Stimulated activated naive CD8-positive, alpha-beta T cell treated with anti-CD3 and anti-CD28 coated beads, Interleukin-15, amount 100 ng/mL, for 72 hours (primary cell): Measurements from ENCODE around the gene OGFR.

Experiments
- ATAC-seq: fragments of 150-1000 bp; cut with Tn5 transposase; 2 replicates; pipeline ENCODE4 v1.10.0; 2021; ENCODE audit warnings: mild to moderate bottlenecking, moderate library complexity
- DNase-seq, 2 donors: peaks; one replicate each; pipeline ENCODE4 v3.0.0; 2021 to 2022
- H3K27ac Mint-ChIP-seq, 2 donors: one replicate each; pipeline ENCODE4 v1.8.0; 2022; ENCODE audit warnings: mild to moderate bottlenecking in 2 of 2, mixed read lengths in 2 of 2, moderate library complexity in 2 of 2
- H3K27me3 Mint-ChIP-seq: one replicate; pipeline ENCODE4 v1.8.0; 2022; ENCODE audit warnings: mixed read lengths
- H3K4me1 Mint-ChIP-seq: one replicate; pipeline ENCODE4 v1.8.0; 2022; ENCODE audit warnings: mild to moderate bottlenecking, mixed read lengths
- H3K4me3 Mint-ChIP-seq, 2 donors: one replicate each; pipeline ENCODE4 v1.8.0; 2022; ENCODE audit warnings: mild to moderate bottlenecking in 2 of 2, mixed read lengths in 2 of 2, moderate library complexity in 1 of 2
- H3K9me3 Mint-ChIP-seq, 2 donors: one replicate each; pipeline ENCODE4 v1.8.0; 2022; ENCODE audit warnings: mixed read lengths in 2 of 2

OGFR gene

DNA sequence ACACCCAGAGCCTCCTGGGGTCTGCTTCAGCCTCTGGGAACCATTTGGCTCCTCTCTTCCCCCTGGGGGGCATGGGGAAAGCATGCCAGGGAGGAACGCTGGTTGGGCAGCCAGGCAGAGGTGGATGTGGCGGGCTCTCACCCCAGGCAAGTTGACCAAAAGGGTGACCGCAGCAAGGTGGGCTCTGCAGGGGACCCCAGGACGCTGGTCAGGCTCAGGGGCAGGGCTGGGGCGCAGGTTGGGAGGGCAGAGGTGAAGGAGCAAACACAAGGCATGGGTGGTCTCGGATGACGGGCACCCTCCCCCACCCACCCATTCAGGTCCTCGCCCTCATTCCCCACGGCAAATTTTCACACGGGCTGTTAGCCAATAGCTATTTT is 38.6 kb upstream of the OGFR start:
- Mint-ChIP-seq H3K27ac (no peak overlapping the region), H3K27me3 (no peaks in the 10 kb centered on the region), H3K9me3 (no peaks in the 10 kb centered on the region), H3K4me1 (peaks cover 36% of the 10 kb centered on the region), H3K4me3 (no peak overlapping the region)
- ATAC-seq (no peak), DNase-seq (no peak)

DNA sequence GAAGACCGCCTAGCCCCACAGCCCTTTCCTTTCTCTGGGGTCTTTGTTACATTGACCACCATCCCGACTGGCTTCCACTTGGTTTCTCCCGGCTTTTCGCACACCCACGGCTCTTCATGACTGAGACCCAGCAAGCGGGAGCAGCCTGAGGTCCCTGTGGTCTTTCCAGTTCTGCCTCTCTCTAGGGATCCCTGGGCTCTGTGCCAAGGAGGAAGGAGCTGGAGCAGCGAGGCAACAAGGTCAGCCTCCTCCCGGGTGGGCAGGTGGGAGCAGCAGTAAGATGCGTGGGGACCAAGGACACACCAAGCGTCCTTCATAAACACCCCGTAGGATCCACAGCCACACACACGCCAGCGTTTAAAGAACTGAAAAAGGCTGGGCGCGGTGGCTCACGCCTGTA is 37.9 kb upstream of the OGFR start:
- Mint-ChIP-seq H3K4me1 (peaks cover 43% of the 10 kb centered on the region), H3K27ac (no peak overlapping the region), H3K4me3 (no peak overlapping the region), H3K9me3 (no peaks in the 10 kb centered on the region), H3K27me3 (no peaks in the 10 kb centered on the region)
- DNase-seq, result no peak
- ATAC-seq, result no peak

DNA sequence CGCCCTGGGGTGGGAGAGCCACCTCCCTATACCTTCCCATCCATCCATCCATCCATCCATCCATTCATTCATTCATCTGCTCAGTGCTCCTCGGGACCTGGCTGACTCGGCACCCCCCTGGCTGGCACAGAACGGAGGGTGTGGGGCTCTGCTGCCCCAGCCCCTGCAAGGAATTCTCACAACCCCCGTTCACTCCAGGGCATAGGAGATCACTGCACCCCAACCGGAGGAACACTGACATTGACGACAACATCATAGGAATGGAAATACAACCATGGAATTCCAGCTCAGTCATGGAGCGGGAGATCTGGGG is 36.4 kb upstream of the OGFR start:
- H3K4me1 Mint-ChIP-seq, result peaks cover 56% of the 10 kb centered on the region
- no peak overlapping the region for H3K4me3 Mint-ChIP-seq
- ATAC-seq (no peak), DNase-seq (no peak)
- no peaks in the 10 kb centered on the region for H3K9me3 Mint-ChIP-seq
- H3K27me3 Mint-ChIP-seq, result no peaks in the 10 kb centered on the region
- peak overlapping the region in 1 of 2 donors; percentile 58 for H3K27ac Mint-ChIP-seq

DNA sequence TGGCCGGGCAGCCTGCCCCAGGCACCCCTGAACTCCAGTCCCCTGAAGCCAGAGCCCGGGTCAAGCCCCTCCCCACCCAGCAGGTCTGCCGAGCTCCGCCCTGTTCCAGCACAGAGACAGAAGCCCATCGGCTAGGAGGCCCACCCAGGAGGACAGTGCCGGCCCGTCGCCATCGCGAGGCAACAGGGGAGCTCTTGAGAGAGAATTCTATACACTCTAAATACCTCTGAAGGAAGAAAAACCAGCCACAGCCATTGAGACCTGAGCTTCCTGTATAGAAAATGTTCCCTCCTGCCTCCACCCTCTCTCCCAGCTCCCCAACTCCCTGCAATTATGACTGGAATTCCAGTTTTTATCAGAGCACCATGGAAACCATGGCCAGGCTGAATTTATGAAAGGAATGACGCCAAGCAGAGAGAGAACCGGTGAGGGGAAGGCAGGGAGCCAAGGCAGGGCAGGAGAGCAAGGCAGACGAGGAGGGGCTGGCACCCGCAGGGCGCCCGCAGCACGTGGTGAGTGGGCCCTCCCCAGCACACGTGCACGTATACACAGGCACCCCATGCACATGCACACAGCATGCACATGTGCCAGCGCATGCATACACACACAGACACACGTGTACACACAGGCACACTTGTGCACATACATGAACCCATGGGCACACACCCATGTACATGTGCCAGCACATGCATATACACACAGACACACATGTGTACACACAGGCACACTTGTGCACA is 35.9 kb upstream of the OGFR start:
- Mint-ChIP-seq H3K9me3 (no peaks in the 10 kb centered on the region), H3K27ac (no peak overlapping the region), H3K4me3 (no peak overlapping the region), H3K27me3 (no peaks in the 10 kb centered on the region), H3K4me1 (peaks cover 61% of the 10 kb centered on the region)
- ATAC-seq (no peak), DNase-seq (no peak)

DNA sequence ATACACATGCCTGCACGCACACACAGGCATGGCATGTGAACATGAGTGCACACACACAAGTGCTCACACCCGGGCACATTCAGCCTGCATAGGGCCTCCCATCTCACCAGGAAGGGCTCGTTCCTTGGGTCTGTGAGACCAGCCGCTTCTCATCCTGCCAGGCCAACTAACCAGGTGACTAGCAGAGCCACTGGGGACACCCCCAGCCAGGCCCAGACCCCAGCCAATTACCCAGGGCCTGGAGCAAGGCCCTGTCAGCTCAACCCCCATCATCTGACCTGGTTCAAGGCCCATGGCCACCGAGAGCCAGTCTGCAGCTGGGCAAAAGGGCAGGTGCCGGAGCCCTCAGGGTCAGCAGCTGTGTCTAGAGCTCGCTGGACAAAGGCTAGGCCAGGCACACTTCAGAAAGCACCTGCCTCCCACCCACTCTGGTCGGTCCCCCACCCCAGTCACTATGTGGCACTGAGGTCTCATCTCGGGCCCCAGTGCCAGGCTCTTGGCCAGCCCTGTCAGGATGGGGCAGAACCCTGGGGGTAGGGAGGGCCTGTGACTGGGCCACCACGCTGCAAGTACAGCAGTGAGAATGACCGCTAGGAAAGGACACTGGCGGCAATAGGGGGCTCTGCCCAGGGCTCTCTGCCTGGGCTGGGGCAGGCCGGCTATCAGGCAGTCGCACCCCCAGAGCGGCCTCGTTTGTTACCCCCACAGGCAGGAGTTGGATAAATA is 35.1 kb upstream of the OGFR start:
- ATAC-seq (no peak), DNase-seq (no peak)
- H3K27me3 Mint-ChIP-seq, result no peaks in the 10 kb centered on the region
- no peak overlapping the region for H3K4me3 Mint-ChIP-seq
- H3K4me1 Mint-ChIP-seq, result peaks cover 69% of the 10 kb centered on the region
- H3K27ac Mint-ChIP-seq, result no peak overlapping the region
- no peaks in the 10 kb centered on the region for H3K9me3 Mint-ChIP-seq

DNA sequence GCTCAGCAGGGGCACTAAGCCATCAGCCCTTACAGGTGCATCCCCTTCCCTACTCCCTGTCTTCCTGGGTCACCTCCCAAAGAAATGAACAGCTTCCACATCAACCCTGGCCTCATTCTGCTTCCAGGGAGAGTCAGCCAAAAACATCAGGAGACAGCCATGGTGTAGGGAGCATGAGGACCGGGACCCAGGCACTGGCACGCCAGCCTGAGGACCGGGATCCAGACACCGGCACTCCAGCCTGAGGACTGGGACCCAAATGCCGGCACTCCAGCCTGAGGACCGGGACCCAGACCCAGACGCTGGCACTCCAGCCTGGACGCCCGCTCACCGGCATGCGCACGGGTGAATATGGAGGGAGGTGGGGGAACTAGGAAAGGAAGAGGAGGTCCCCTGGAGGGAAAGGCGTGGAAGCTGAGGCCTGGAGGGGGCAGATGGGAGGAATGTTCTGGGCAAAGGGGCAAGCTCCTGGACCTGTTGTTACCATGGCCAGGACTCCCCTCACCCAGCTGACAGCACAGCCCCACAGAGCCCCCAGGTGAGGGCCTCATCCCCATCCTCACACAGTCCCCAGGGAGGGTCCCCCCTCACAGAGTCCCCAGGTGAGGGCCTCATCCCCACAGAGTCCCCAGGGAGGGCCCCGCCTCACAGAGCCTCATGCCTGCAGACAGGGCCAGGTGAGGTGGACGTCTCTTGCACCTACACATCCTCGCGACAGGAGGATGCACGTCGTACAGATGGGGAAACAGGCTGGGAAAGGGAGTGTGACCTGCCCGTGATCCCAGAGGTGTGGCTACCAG is 34.3 kb upstream of the OGFR start:
- no peak for DNase-seq
- peaks cover 77% of the 10 kb centered on the region for H3K4me1 Mint-ChIP-seq
- no peaks in the 10 kb centered on the region for H3K9me3 Mint-ChIP-seq
- no peaks in the 10 kb centered on the region for H3K27me3 Mint-ChIP-seq
- no peak overlapping the region for H3K4me3 Mint-ChIP-seq
- ATAC-seq, result peak; percentile 51
- H3K27ac Mint-ChIP-seq, result no peak overlapping the region

DNA sequence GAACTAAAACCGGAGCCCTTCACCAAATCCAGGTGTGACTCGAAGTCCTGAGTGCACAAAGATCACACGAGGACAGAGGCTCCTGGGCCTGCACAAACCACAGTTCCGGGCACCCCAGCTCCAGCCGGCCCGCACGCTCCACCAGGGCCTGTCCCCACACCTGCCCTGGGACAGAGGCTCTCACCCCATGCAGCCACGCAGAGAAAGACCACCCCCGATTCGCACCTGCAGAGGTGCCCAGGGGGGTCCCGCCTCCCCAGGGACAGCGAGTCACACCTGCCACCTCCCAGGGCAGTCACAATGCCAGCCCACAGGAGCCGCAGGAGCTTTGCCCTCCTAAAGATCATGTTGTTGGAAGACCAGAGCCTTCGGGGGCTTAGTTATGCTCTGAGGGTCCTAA is 33.7 kb upstream of the OGFR start:
- Mint-ChIP-seq H3K4me3 (no peak overlapping the region), H3K27me3 (no peaks in the 10 kb centered on the region), H3K9me3 (no peaks in the 10 kb centered on the region), H3K4me1 (peaks cover 83% of the 10 kb centered on the region), H3K27ac (no peak overlapping the region)
- no peak for ATAC-seq
- DNase-seq, result no peak

DNA sequence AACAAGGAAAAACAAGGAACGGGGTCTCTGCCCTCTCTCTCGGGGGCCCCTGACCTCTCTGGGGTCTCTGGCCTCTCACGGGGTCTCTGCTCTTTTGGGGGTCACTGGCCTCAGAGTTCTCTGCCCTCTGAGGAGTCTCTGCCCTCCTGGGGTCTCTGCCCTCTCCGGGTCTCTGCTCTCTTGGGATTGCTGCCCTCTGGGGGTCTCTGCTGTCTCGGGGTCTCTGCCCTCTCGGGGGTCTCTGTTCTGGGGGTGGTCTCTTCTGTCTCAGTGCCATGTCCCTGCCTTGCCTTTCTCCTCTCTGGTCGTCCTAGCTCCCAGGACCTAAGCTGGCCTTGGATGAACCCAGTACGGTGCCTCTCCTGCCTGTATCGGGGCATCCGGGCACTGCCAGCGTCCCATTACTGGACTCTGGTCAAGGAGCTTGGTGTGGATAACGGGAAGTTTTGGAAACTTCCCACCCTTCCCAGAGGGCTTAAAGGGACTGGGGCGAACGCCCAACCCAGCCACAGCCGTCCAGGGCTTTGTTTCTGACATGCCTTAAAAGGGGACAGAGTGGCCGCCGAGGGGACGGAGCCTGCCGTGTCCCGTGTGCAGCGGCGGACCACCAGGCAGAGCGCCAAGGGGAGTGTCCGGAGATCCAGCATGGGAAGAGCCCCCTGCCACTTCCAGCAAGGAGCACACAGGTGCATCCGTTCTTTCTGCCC is 33.1 kb upstream of the OGFR start:
- no peak for ATAC-seq
- no peak overlapping the region for H3K27ac Mint-ChIP-seq
- H3K4me3 Mint-ChIP-seq, result no peak overlapping the region
- H3K9me3 Mint-ChIP-seq, result no peaks in the 10 kb centered on the region
- H3K27me3 Mint-ChIP-seq, result no peaks in the 10 kb centered on the region
- no peak for DNase-seq
- H3K4me1 Mint-ChIP-seq, result peaks cover 87% of the 10 kb centered on the region

DNA sequence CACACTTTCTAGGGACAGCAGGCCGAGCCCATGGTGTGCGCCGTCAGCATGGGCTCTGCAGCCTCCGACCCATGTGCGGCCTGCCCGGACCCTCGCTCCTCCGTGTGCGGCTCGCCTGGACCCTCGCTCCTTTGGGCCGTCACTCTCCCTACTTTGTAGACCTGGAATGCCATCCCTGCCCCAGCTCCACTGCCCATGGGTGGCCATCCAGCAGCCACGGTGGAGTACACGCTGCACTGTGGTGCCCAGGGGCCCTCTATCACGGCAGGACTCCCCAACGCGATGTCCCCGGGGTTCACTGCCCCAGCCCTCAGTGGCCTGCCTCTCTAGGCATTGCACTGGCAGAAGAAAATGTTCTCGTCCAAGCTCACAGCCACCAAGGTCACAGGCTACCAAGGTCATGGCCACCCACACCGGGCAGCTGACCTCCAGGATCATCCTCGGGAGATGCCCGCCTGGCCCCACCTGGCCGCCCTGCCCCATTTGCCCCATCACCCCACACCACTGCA is 32.5 kb upstream of the OGFR start:
- H3K4me3 Mint-ChIP-seq, result no peak overlapping the region
- H3K27ac Mint-ChIP-seq, result peak overlapping the region in 1 of 2 donors; percentile 79
- no peaks in the 10 kb centered on the region for H3K9me3 Mint-ChIP-seq
- H3K4me1 Mint-ChIP-seq, result peaks cover 87% of the 10 kb centered on the region
- H3K27me3 Mint-ChIP-seq, result no peaks in the 10 kb centered on the region
- no peak for DNase-seq
- no peak for ATAC-seq

DNA sequence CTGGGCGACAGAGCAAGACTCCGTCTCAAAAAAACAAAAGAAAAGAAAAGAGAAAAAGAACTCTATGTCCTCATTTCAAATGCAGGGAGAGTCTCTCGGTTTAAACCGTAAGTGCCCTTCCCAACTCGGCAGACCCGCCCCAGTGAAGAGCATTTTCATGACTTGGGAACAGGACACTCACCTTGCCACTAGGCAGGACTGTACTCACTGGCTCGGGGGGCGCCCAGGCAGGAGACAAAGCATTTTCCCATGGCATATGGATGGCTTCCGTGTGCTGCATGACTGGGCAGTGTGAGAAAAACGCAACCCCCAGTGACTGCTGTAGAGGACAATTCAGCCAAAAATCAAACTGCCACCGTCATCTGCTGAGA is 32.0 kb upstream of the OGFR start:
- peaks cover 87% of the 10 kb centered on the region for H3K4me1 Mint-ChIP-seq
- no peaks in the 10 kb centered on the region for H3K9me3 Mint-ChIP-seq
- H3K27me3 Mint-ChIP-seq, result no peaks in the 10 kb centered on the region
- peak overlapping the region in 1 of 2 donors; percentile 79 for H3K27ac Mint-ChIP-seq
- DNase-seq (no peak), ATAC-seq (no peak)
- H3K4me3 Mint-ChIP-seq, result no peak overlapping the region

DNA sequence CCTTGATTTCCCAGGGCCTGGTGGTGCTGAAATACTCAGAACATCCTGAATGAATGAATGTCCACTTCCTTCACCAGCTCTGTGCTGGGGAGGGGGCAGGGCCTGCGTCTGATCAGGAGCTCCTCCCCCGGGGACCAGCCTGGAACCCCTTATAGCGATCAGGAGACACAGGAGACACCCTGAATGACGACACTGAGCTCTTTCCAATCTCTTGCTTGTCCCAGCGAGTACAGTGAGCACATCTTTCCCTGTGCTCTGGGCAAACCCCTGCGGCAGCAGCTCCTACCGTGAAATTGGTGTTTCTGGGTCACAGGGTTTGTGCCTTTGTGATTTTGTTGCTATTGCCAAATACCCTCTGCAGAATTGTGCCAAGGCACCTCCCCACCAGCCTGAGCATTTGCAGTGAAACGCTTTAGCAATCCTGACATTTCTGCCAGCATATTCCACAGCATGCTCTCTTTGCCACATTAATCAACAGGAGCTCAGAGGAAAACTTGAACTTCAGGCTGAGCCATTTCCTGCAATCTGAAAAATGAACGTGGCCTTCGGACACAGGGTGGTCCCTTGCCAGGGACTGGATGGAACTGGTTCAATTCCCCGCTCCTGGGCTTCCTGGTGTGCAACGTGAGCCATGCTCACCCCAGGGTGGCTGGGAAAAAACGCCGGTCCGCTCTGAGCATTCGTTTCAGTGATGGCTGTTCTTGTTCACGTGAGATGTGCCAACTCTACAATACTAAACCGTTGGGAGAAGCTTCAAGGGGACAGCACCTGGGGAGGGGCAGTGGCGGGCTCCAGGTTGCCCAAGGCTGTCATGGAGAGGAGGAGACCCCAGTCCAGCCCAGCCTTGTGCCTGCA is 31.4 kb upstream of the OGFR start:
- no peaks in the 10 kb centered on the region for H3K27me3 Mint-ChIP-seq
- no peak for ATAC-seq
- H3K9me3 Mint-ChIP-seq, result no peaks in the 10 kb centered on the region
- H3K27ac Mint-ChIP-seq, result peak overlapping the region in 1 of 2 donors; percentile 79
- no peak overlapping the region for H3K4me3 Mint-ChIP-seq
- H3K4me1 Mint-ChIP-seq, result peaks cover 84% of the 10 kb centered on the region
- DNase-seq, result no peak

DNA sequence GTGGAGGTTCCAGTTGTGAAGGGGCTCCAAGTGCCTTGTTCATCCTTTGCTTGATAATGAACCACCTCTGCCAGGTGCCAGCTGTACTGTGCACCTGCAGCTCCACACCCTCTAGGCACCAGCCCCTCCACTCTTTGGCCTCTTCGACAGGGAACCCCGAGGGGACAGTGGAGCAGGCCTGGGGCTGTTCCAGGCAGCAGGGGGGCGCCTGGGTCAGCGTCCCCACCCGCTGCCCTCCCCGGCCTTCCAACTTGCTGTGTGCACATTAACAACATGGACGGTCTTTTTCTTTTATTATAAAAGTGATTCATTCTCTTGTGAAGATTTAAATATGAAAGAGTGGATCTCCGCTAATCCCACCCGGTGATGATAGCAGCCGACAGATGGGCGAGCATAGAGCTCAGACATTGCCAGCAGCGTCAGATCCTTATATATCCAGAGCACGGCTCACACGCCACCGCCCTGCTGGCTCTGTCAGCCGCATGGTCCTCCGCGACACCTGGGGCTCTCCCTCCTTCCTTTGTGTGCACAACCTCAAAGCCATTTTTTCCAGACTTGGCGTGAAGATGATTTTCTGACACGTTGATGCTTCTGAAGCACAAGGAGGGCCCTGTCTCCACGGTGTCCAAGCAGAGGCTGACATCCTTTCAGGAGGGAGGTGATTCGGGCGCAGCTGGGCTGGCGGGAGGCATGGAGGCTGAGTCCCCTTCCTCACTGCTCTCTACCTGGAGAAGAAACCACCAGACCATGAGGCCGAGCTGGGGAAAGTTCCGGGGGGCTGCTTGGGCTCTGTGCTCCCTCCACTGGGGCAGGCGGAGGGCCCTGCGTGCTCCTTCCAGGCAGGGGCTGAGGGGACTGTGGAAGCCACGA is 30.6 kb upstream of the OGFR start:
- ATAC-seq (no peak), DNase-seq (no peak)
- Mint-ChIP-seq H3K4me3 (peak overlapping the region in 1 of 2 donors; percentile 8), H3K27me3 (no peaks in the 10 kb centered on the region), H3K4me1 (peaks cover 80% of the 10 kb centered on the region), H3K27ac (peak overlapping the region in 1 of 2 donors; percentile 42), H3K9me3 (no peaks in the 10 kb centered on the region)

DNA sequence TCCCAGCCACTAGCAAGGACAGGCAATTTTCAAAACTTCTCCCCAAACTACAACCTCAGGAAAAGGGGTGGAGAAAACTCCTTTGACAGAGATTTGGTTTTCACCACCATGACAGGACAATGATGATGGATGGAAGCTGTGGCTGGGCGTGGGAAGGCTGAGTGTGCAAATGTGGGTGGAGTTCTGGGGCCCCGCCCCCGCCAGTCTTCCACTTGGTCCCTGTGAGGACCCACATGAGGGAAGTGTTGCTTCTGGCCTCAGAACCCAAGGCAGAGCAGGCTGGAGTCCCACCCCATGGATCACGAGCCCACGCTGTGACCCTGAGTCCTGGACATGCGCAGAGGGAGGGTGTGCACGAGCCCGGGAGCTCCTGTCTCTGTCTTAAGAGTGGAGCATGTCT is 29.9 kb upstream of the OGFR start:
- Mint-ChIP-seq H3K27me3 (no peaks in the 10 kb centered on the region), H3K4me1 (peaks cover 75% of the 10 kb centered on the region), H3K27ac (peak overlapping the region in 1 of 2 donors; percentile 70), H3K9me3 (no peaks in the 10 kb centered on the region), H3K4me3 (peak overlapping the region in 1 of 2 donors; percentile 8)
- DNase-seq, result no peak
- ATAC-seq, result no peak

DNA sequence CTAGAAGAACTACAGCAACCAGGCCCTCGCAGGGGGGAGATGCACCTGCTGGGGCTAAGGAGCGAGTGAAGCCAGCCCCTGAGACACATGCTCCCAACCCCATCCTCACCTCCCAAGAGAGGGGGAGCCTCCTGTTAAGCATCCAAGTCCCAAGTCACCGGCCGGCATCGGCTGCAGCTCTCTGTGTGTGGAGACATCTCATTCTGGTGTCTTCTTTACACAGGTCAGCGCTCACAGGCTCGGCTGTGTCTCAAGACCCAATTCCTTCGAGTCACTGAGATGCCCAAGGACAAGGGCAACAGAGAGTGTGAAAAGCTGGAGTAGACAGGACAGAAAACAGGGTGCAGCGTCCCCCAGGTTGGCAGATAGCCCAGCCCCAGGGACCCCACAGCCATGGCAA is 29.4 kb upstream of the OGFR start:
- Mint-ChIP-seq H3K4me3 (no peak overlapping the region), H3K9me3 (no peaks in the 10 kb centered on the region), H3K4me1 (peaks cover 75% of the 10 kb centered on the region), H3K27me3 (no peaks in the 10 kb centered on the region), H3K27ac (peak overlapping the region in 1 of 2 donors; percentile 19)
- DNase-seq (no peak), ATAC-seq (no peak)
